SH-SY5Y (cell line): ENCODE measurements around the gene RPL27A.

Source experiments
- GATA2 ChIP-seq: IDR thresholded peaks from 2 replicates; pipeline ENCODE4 v1.6.1; 2011; ENCODE audit warnings: mild to moderate bottlenecking, low read depth, low read length
- GATA3 ChIP-seq: IDR thresholded peaks from 2 replicates; pipeline ENCODE4 v1.6.1; 2011; ENCODE audit warnings: low read depth, mild to moderate bottlenecking, low read length, moderate library complexity

GRCh38 chr11:8720352-8720751, 37.8 kb downstream of the RPL27A start:
- TF ChIP-seq GATA3 (no peak), GATA2 (no peak)
